Measurements from ENCODE around the gene EPB41L4B. TPM values are rescaled to one million over a fixed set of nuclear protein-coding genes. Genes with fewer than 3 reads are reported as not detected.

The EPB41L4B gene
- total and polyA plus RNA-seq, 2 of the 13 experiments (the other 11 are each of a cell fraction or from before 2014, with no cell fraction given): 17.6 to 22.1 TPM

DNA sequence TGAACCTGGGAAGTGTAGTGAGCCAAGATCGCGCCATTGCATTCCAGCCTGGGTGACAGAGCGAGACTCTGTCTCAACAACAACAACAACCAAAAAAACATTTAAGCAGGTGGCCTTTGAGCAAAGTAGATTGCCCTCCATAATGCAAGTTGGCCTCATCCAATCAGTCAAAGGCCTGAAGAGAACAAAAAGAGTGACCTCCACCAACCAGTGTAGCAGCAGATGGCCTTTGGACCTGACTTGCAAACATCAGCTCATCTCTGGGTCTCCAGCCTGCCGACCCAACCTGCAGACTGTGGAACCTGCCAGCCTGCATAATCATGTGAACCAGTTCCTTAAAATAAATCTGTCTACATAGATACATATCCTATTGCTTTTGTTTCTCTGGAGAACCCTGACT is 161.3 kb downstream of the EPB41L4B start:
- Histone ChIP-seq H3K9ac (ENCODE audit: insufficient read depth, low read depth, low read length) (no peak overlapping the region), H4K20me1 (ENCODE audit: insufficient read depth, low read length) (no peaks in the 10 kb centered on the region), H3K4me3 (replicated peaks in 1 of 3; ENCODE audit: insufficient read depth in 1 of 3, low read depth in 2 of 3, low read length in 3 of 3) (no peak overlapping the region), H3K9me3 (ENCODE audit: low read length) (no peaks in the 10 kb centered on the region), H3K4me2 (ENCODE audit: low read depth, low read length) (peak overlapping the region; percentile 29), H3K36me3 (replicated peaks in 1 of 2; ENCODE audit: control insufficient read depth in 1 of 2, insufficient read depth in 2 of 2, low read length in 2 of 2) (no peaks in the 10 kb centered on the region), H3K27ac (ENCODE audit: extremely low read length, insufficient read depth, low read length) (no peak overlapping the region), H3K27me3 (ENCODE audit: control insufficient read depth in 1 of 2, insufficient read depth in 2 of 2, low read length in 2 of 2) (no peaks in the 10 kb centered on the region), H2AFZ (ENCODE audit: low read length) (no peak overlapping the region), H3K79me2 (ENCODE audit: insufficient read depth, low read length) (no peaks in the 10 kb centered on the region), H3K4me1 (ENCODE audit: insufficient read depth, low read length) (peaks cover 14% of the 10 kb centered on the region)
- intact Hi-C loops (cut with micrococcal nuclease; ENCODE audit: unreplicated experiment): no loop called here
- no TSS peak for BruUV-seq (replicated peaks)
- FAIRE-seq (peak; percentile 74), DNase-seq (ENCODE audit: low spot score) (peak; percentile 74), ATAC-seq (peak; percentile 99)
- in situ Hi-C loops (cut with HindIII; ENCODE audit: extremely low pct_ligation_motif_present, low pct_unique_long_range_greater_than_20kb): no loop called here
- ChIA-PET POLR2A (interaction anchor here (0.7 to 1.2 kb wide), 3 partner anchors 16 to 40 kb away, joined by 3 to 4 read pairs (median 3); partner anchors contain the start of gene TMEM245), CTCF (ENCODE audit: low intra/inter-chr PET ratio, low total read pairs) (no interaction called here)
- 46% methylated on average over 4 of the region's 4 CpGs for WGBS (ENCODE audit: low lambda C conversion rate)
- no peak for TF ChIP-seq HNRNPK (IDR thresholded peaks at IDR 0.05; ENCODE audit: low read depth, low read length, poor library complexity, severe bottlenecking)
- no peak for TF ChIP-seq ZNF737 (CRISPR knock-in tag; IDR thresholded peaks at IDR 0.05; ENCODE audit: borderline replicate concordance)
- no peak for TF ChIP-seq MTA1 (CRISPR knock-in tag; IDR thresholded peaks at IDR 0.05; ENCODE audit: borderline replicate concordance)
- no peak for TF ChIP-seq ZBTB1 (CRISPR knock-in tag; IDR thresholded peaks at IDR 0.05; ENCODE audit: borderline replicate concordance)
- TF ChIP-seq PCBP2 (optimal IDR thresholded peaks at IDR 0.05; ENCODE audit: low read depth, low read length, poor library complexity, severe bottlenecking): no peak
- peak; percentile 64; the same call in 1 of the 2 replicates for TF ChIP-seq SOX5 (CRISPR knock-in tag; IDR thresholded peaks at IDR 0.05; ENCODE audit: borderline replicate concordance)
- no peak for TF ChIP-seq ZNF549 (CRISPR knock-in tag; IDR thresholded peaks at IDR 0.05)
- TF ChIP-seq, protein P1, sequence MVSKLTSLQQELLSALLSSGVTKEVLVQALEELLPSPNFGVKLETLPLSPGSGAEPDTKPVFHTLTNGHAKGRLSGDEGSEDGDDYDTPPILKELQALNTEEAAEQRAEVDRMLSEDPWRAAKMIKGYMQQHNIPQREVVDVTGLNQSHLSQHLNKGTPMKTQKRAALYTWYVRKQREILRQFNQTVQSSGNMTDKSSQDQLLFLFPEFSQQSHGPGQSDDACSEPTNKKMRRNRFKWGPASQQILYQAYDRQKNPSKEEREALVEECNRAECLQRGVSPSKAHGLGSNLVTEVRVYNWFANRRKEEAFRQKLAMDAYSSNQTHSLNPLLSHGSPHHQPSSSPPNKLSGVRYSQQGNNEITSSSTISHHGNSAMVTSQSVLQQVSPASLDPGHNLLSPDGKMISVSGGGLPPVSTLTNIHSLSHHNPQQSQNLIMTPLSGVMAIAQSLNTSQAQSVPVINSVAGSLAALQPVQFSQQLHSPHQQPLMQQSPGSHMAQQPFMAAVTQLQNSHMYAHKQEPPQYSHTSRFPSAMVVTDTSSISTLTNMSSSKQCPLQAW (CRISPR knock-in tag; IDR thresholded peaks at IDR 0.05): peak; percentile 60; the same call in 1 of the 2 replicates
- TF ChIP-seq, protein P2, sequence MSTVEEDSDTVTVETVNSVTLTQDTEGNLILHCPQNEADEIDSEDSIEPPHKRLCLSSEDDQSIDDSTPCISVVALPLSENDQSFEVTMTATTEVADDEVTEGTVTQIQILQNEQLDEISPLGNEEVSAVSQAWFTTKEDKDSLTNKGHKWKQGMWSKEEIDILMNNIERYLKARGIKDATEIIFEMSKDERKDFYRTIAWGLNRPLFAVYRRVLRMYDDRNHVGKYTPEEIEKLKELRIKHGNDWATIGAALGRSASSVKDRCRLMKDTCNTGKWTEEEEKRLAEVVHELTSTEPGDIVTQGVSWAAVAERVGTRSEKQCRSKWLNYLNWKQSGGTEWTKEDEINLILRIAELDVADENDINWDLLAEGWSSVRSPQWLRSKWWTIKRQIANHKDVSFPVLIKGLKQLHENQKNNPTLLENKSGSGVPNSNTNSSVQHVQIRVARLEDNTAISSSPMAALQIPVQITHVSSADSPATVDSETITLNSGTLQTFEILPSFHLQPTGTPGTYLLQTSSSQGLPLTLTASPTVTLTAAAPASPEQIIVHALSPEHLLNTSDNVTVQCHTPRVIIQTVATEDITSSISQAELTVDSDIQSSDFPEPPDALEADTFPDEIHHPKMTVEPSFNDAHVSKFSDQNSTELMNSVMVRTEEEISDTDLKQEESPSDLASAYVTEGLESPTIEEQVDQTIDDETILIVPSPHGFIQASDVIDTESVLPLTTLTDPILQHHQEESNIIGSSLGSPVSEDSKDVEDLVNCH (CRISPR knock-in tag; IDR thresholded peaks at IDR 0.05): no peak
- TF ChIP-seq SOX13 (IDR thresholded peaks at IDR 0.05): no peak
- TF ChIP-seq SOX13 (CRISPR knock-in tag; conservative IDR thresholded peaks at IDR 0.05 in 1 of 2, IDR thresholded peaks at IDR 0.05 in 1 of 2): peak in 1 of 2 experiments; percentile 69; a peak in 2 of 4 replicates
- TF ChIP-seq NFRKB (IDR thresholded peaks at IDR 0.05): no peak
- TF ChIP-seq ZMYM3 (CRISPR knock-in tag; IDR thresholded peaks at IDR 0.05): peak; percentile 62
- 0 out of 2 replicates have a peak, but pooled peaks have one; percentile 18 for TF ChIP-seq KDM1A (CRISPR knock-in tag; IDR thresholded peaks at IDR 0.05)
- no peak for TF ChIP-seq ZNF136 (CRISPR knock-in tag; IDR thresholded peaks at IDR 0.05; ENCODE audit: low read depth)
- TF ChIP-seq ZNF468 (CRISPR knock-in tag; IDR thresholded peaks at IDR 0.05): no peak
- TF ChIP-seq, protein P3, sequence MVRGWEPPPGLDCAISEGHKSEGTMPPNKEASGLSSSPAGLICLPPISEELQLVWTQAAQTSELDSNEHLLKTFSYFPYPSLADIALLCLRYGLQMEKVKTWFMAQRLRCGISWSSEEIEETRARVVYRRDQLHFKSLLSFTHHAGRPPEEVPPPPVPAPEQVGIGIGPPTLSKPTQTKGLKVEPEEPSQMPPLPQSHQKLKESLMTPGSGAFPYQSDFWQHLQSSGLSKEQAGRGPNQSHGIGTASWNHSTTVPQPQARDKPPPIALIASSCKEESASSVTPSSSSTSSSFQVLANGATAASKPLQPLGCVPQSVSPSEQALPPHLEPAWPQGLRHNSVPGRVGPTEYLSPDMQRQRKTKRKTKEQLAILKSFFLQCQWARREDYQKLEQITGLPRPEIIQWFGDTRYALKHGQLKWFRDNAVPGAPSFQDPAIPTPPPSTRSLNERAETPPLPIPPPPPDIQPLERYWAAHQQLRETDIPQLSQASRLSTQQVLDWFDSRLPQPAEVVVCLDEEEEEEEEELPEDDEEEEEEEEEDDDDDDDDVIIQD (CRISPR knock-in tag; IDR thresholded peaks at IDR 0.05; ENCODE audit: low read depth): peak; percentile 60; the same call in 1 of the 2 replicates
- TF ChIP-seq POGZ (CRISPR knock-in tag; IDR thresholded peaks at IDR 0.05): peak; percentile 91
- TF ChIP-seq, protein P4, sequence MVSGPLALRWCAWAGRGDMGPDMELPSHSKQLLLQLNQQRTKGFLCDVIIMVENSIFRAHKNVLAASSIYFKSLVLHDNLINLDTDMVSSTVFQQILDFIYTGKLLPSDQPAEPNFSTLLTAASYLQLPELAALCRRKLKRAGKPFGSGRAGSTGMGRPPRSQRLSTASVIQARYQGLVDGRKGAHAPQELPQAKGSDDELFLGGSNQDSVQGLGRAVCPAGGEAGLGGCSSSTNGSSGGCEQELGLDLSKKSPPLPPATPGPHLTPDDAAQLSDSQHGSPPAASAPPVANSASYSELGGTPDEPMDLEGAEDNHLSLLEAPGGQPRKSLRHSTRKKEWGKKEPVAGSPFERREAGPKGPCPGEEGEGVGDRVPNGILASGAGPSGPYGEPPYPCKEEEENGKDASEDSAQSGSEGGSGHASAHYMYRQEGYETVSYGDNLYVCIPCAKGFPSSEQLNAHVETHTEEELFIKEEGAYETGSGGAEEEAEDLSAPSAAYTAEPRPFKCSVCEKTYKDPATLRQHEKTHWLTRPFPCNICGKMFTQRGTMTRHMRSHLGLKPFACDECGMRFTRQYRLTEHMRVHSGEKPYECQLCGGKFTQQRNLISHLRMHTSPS (CRISPR knock-in tag; IDR thresholded peaks at IDR 0.05; ENCODE audit: low read depth): no peak

All from HepG2 (cell line).